22Rv1 (cell line): ENCODE measurements around the gene SNX8.

ENCODE experiments used
- ZFX ChIP-seq: fragments of 450-650 bp; IDR thresholded peaks from 2 replicates; pipeline ENCODE4 v1.6.1; 2017; ENCODE audit warnings: antibody characterized with exemption, borderline replicate concordance
- TF ChIP-seq, protein P1 (sequence below): fragments of 450-650 bp; IDR thresholded peaks from 2 replicates; pipeline ENCODE4 v1.5.1; 2017; ENCODE audit warnings: mild to moderate bottlenecking

DNA sequence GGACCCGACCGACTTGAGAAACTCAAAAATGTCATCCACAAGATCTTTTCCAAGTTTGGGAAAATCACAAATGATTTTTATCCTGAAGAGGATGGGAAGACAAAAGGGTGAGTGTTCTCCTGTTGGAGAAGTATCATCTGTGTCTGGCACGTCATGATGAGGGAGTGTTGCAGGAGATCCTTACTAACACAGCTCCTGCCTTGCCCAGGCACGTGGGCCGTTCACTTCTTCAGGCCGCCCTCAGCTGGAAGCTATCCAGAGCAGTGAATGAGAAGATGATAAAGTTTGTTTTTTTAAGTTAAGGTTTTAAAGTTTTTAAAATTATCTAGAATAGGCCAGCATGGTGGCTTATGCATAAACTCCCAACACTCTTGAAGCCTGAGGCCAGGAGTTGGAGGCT is 46.6 kb upstream of the SNX8 start:
- TF ChIP-seq, protein P1, sequence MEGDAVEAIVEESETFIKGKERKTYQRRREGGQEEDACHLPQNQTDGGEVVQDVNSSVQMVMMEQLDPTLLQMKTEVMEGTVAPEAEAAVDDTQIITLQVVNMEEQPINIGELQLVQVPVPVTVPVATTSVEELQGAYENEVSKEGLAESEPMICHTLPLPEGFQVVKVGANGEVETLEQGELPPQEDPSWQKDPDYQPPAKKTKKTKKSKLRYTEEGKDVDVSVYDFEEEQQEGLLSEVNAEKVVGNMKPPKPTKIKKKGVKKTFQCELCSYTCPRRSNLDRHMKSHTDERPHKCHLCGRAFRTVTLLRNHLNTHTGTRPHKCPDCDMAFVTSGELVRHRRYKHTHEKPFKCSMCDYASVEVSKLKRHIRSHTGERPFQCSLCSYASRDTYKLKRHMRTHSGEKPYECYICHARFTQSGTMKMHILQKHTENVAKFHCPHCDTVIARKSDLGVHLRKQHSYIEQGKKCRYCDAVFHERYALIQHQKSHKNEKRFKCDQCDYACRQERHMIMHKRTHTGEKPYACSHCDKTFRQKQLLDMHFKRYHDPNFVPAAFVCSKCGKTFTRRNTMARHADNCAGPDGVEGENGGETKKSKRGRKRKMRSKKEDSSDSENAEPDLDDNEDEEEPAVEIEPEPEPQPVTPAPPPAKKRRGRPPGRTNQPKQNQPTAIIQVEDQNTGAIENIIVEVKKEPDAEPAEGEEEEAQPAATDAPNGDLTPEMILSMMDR = no peak
- TF ChIP-seq ZFX = no peak
